Pulmonary artery endothelial cell (primary cell): ENCODE results near the gene EXD2. TPM values are rescaled to one million over a fixed set of nuclear protein-coding genes. Genes with fewer than 3 reads are reported as not detected.
"Not testable (repeated sequence)": the region's sequence is repeated elsewhere in the genome, so short reads cannot be mapped to it uniquely, and the experiment has no call there.

ENCODE experiments used
- DNase-seq: peaks from one replicate; pipeline ENCODE4 v3.0.0-alpha.2; 2011; ENCODE audit warnings: low read depth, low spot score
- total RNA-seq: library from RNA; depleted of rRNA; stranded (reverse); fragments of >200 nt; gene quantifications from 2 replicates; pipeline ENCODE4 v1.2.3, GENCODE V29; 2014

EXD2 gene
- total RNA-seq, 1 donor from 2014 or later = 22.7 TPM

GRCh38 chr14:69249603-69250002 lies 58.3 kb downstream of the EXD2 start:
- no peak for DNase-seq

- DNase-seq = no peak
Measured at GRCh38 chr14:69252851-69253250, 61.6 kb downstream of the EXD2 start.

- DNase-seq = no peak
Measured at GRCh38 chr14:69259168-69259526, 67.8 kb downstream of the EXD2 start.

GRCh38 chr14:69259527-69260189 lies 68.4 kb downstream of the EXD2 start, which contains the start of gene GALNT16:
GALNT16 (plus strand) TSS chr14:69260158; CDS start chr14:69260291, 133 bp downstream.
- DNase-seq = no peak

- DNase-seq = no peak
Measured at GRCh38 chr14:69260190-69260860, 69.0 kb downstream of the EXD2 start.

GRCh38 chr14:69260861-69261564 lies 69.7 kb downstream of the EXD2 start:
- DNase-seq = no peak

- DNase-seq = no peak
Measured at GRCh38 chr14:69261761-69262331, 70.5 kb downstream of the EXD2 start.

GRCh38 chr14:69262516-69262915 lies 71.2 kb downstream of the EXD2 start:
- no peak for DNase-seq

- no peak for DNase-seq
Measured at GRCh38 chr14:69263364-69263763, 72.1 kb downstream of the EXD2 start.

GRCh38 chr14:69263771-69264170 lies 72.5 kb downstream of the EXD2 start:
- no peak for DNase-seq

GRCh38 chr14:69266572-69267345 lies 75.5 kb downstream of the EXD2 start:
- no peak for DNase-seq

- DNase-seq = no peak
Measured at GRCh38 chr14:69267492-69267891, 76.2 kb downstream of the EXD2 start.

- DNase-seq = no peak
Measured at GRCh38 chr14:69268223-69268622, 76.9 kb downstream of the EXD2 start.

- DNase-seq = no peak
Measured at GRCh38 chr14:69268763-69269162, 77.5 kb downstream of the EXD2 start.

- DNase-seq = no peak
Measured at GRCh38 chr14:69269381-69269780, 78.1 kb downstream of the EXD2 start.

- no peak for DNase-seq
Measured at GRCh38 chr14:69270097-69270496, 78.8 kb downstream of the EXD2 start.

- no peak for DNase-seq
Measured at GRCh38 chr14:69270795-69271708, 79.8 kb downstream of the EXD2 start.

- no peak for DNase-seq
Measured at GRCh38 chr14:69274321-69274720, 83.0 kb downstream of the EXD2 start.

GRCh38 chr14:69275331-69275730 lies 84.0 kb downstream of the EXD2 start:
- DNase-seq = no peak

- DNase-seq = not testable (repeated sequence)
Measured at GRCh38 chr14:69277356-69277755, 86.1 kb downstream of the EXD2 start.
